Epithelial cell of proximal tubule (primary cell): ENCODE results near the gene KIAA1549. TPM values are rescaled to one million over a fixed set of nuclear protein-coding genes. Genes with fewer than 3 reads are reported as not detected.
A peak's percentile ranks its signal among the peaks of the same experiment; 100 is the strongest.

Source experiments
- DNase-seq: peaks from one replicate; pipeline ENCODE4 v3.0.0-alpha.2; 2011; ENCODE audit warnings: low read depth
- H3K4me3 ChIP-seq: 2 replicates; pipeline ENCODE4 v1.5.1; 2011; ENCODE audit warnings: low read depth, mild to moderate bottlenecking, low read length
- CTCF ChIP-seq: conservative IDR thresholded peaks from 2 replicates; pipeline ENCODE4 v1.5.1; 2012; ENCODE audit warnings: low read depth, mild to moderate bottlenecking, low read length
- total RNA-seq: library from RNA; depleted of rRNA; stranded (reverse); fragments of >200 nt; gene quantifications from 2 replicates; pipeline ENCODE4 v1.2.3, GENCODE V29; 2015

KIAA1549 gene
- total RNA-seq, 1 donor from 2014 or later, result 1.8 TPM

GRCh38 chr7:138891446-138891810 is 89.8 kb downstream of the KIAA1549 start:
- no peak for TF ChIP-seq CTCF
- DNase-seq, result no peak

DNA sequence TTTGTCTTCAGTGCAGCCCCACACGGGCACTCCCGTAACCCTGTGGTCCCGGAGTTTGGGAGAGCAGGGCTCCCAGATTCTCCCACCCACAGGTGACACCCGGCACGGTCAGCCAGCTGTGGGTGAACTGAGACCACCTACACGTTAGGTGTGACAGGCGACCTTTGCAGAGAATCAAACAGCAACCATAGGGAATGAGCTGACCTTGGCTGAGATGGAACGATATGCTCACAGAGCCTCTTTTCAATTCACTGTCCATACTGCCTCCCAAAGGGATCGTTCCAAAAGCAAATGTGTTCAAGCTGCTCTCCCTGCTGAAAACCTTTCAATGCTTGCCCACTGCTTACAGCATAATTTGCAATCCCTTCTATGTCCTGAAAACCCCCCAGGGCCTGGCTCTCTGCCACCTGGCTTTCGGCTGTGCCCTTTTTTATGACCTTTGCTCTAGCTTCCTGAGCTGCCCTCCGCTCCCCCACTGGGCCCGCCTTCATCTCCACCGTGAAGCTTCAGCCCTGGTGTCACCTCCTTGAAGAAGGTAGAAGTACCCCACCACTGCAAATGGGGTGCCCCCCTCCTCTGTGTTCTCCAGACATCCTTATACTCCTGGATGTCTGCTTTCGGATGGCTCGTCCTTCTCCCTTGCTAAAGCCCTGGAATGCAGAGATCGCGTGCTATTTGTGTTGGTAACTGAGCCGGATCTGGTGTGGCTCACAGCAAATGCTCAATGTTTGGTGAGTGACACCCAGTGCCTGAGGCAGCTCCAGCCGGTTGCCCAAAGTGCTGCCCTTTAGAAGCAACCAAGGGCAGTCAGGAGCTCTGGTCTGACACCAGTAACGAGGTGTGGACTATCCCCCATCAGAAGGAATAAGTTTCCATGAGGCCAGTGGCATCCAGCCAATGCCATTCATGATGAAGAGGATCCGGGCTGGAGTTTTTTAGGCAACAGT is 90.4 kb downstream of the KIAA1549 start:
- peak; percentile 35 for DNase-seq
- H3K4me3 ChIP-seq, result no peak overlapping the region
- no peak for TF ChIP-seq CTCF

More at GRCh38 chr7:138891446-138891810, 89.8 kb downstream of the KIAA1549 start:
- H3K4me3 ChIP-seq, result no peak overlapping the region

DNA sequence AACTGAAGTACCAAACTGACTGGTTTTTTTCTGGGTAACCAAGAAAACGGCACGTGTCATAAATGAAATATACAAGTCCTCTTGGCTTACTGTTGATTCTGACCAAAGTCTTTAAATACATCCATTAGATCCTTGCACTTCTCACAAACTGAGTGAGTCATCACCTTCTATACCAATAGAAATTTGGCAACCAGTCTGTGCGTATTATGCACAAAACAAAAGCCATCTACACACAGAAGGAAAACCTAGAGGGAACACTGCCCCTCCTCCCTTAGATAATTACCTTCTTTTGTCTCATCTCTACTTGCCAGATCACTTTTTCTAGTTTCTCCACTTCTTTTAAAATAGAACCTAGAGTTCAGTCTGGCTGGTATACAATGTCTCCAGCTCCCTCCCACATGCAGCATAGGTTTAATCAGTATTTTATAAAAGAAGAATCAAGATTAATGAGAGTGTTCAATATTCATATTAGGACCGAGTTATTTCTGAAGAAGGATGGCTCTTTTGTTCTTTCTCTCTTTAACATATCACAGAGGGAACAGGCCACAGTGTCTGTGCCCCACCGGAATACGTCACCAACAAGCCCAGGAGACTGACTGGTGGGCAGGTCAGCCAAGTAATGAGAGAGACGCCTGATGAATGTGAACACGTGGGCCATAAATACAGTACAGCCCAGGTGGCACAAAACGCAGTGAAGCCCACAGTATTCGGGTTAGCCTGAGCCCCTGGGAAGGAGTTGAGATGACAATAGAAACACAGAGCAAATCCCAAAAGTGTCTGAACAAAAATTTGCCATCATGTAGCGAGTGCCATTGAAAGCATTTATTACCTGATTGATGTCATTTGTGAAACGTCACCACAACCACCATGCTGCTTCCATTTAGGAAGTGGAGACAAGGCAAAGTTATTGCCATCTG is 91.3 kb downstream of the KIAA1549 start:
- TF ChIP-seq CTCF, result no peak
- no peak overlapping the region for H3K4me3 ChIP-seq
- DNase-seq, result no peak

DNA sequence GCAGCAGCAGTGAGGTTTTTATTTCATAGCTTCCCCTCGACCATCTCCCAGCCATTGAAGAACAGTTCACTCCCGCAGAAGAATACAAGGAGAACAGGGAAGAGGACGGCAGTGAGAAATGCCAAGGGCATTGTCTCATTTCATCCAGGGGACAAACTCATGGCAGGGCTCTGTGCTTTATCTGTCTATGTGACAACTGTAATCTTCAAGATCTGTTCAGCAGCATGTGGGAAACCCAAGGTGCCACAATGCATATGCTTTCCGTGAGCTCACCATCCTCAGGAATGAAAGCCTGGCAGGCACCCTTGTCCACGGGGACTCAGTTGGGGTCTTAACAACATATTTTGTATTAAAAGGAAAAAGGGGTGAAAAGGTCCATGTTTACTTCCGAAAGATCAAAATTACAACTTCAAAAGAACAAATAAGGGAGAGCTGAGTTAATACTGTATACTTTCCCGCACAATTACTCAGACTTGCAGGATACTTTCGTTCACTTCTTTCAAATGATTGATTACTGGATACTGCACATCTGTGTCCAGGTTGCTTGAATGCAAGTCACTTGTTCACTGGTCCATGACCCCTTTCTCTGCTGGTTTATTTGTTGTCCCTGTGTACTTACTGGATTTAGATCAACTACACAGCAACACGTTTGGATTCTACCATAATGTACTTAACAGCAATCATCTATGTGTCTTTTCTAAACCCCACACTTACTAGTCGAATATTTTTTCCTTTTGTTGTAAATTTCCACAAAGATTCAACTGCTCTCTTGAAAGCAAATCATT is 93.1 kb downstream of the KIAA1549 start:
- DNase-seq, result no peak
- no peak for TF ChIP-seq CTCF
- no peak overlapping the region for H3K4me3 ChIP-seq

- no peak for DNase-seq
- H3K4me3 ChIP-seq, result no peak overlapping the region
- TF ChIP-seq CTCF, result no peak
Observed at GRCh38 chr7:138887085-138887710, 94.0 kb downstream of the KIAA1549 start.

DNA sequence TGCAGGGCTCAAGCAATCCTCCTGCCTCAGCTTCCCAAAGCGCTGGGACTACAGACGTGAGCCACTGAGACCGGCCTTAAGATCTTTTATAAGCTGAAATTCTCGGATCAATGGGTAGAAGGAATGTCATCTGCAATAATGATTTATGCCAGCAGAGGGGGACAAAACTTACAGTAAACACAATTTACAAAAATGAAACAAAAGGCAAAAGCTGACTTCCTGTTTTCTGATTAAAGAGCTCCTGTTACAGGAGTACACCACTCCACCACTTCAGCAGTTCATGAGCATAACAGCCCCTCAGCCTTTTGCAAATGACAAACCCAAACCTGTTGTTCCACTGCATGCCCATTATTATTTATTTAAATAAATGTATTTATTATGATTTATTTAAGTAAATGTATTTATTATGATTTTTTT is 94.7 kb downstream of the KIAA1549 start:
- no peak overlapping the region for H3K4me3 ChIP-seq
- peak; percentile 52 for DNase-seq
- TF ChIP-seq CTCF, result peak; percentile 70
